ENCODE measurements around the gene INTS1.
"Not testable (repeated sequence)": the region's sequence is repeated elsewhere in the genome, so short reads cannot be mapped to it uniquely, and the experiment has no call there.

Gene INTS1

DNA sequence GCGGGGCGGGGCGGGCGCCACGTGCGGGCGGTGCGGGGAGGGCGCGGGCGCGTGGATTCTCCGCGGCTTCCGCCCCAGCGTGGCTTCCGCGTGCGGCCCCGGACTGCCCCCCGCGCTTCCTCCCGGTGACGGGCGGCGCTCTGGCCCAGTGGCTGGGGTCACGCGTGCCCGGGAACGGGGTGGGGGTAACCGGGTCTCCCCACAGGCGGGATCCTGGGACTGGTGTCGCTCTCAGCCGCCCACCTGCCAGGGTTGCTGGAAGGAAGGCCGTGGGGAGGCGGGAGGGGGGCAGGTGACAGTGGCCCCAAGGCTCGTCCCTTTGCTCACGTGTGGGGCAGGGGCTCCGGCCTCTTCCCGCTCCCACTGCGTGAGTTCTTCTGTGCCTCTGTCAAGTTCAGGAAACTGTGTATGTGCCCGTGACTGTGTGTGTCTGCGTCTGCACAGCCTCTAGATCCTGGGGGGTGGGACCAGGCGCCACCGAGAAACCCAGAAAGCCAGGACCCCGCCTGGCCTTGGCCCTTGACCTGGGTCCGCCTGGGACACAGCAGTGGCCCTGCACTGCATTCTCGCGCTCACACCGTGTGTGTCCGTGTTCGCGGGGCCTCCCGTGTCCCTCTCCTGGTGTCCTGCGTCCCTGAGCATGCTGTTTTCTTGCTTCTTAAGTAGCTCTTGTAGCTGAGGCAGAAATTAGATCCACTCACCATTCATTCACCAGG, 27.2 kb upstream of the INTS1 start:
- peak in 1 of 4 experiments; percentile 31 for DNase-seq

DNA sequence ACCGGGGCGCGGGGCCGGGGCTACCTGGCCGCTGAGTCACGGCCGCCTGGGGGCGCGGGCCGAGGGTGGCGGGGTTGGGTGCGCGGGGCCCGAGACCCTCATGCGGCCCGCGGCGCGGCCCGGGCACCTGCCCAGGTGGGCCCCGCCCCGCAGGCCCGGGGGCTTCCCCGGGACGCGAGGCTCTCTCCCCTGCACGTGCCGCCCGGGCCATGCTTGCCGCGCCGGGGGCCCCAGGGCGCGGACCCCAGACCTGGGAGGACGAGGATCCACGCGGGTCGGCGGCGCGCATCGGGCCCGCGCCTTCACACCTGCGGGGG, 26.7 kb upstream of the INTS1 start:
- DNase-seq, result peak in 1 of 4 experiments; percentile 37

DNA sequence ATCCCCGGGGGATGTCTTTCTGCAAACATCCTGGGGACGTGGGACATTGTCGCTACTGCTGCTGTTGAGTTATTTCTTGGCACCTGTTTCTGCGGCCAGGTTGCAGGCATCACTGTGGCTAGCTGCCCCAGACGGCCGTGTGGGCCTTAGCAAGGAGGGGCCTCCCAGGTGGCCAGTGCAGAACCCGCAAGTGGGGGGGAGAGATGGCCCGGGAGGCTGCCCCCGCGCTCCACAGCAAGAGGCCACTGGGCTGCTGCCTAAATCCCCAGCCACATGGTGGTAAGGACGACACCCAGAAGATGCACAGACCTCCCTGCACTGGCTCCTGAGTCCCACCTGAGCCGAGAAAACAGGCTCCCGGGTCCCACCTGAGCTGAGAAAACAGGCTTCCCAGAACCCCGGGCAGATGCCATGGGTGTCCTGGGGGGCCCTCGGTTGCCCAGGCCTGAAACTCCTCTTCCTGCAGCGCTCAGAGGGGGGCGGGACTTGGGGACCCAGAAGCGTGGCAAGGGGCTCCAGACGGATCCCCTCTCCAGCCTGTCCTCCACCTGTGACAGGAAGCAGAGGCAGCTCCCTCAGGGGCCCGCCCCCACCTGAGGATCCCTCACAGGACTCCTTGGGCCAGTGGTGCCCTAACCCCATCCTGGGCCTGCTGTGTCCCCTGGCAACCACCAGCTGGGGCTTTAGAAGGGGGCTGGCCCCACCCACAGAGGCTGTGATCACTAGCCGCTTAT, 25.4 kb upstream of the INTS1 start:
- no peak for DNase-seq

DNA sequence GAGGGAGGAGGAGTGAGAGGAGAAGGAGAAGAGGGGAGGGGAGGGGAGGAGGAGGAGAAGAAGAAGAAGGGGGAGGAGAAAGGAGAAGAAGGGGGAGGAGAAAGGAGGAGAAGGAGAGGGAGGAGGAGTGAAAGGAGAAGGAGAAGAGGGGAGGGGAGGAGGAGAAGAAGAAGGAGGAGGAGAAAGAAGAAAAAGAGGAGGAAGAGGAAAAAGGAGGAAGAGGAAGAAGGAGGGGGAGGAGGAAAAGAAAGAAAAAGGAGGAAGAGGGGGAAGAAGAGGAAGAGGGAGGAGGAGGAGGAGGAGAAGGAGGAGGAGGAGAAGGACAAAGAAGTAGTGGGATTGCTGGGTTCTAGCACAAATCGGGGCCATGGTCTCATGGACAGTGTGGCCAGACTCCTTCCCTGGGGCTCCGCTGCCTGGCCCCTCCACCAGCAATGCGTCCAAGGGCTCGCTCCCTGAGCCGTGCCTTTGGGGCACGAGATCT, 22.1 kb upstream of the INTS1 start:
- DNase-seq, result no peak

DNA sequence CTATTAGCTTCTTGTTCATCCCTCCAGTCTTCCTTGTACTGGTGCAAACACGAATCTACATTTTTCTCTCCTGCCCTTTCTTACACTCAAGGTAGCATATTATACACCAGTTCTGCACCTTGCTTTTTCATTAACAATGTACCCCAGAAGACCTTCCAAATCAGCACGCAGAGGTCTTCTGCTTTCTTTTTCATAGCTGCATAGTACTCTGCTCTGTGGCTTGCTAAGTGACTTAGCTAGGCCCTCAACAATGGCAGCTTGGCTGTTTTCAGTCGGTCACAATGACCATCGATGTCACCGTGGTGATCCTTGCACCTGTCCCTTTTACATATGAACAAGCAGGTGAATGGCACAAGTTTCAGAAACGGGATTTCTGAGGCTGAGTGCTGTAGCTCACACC, 21.2 kb upstream of the INTS1 start:
- no peak for DNase-seq

DNA sequence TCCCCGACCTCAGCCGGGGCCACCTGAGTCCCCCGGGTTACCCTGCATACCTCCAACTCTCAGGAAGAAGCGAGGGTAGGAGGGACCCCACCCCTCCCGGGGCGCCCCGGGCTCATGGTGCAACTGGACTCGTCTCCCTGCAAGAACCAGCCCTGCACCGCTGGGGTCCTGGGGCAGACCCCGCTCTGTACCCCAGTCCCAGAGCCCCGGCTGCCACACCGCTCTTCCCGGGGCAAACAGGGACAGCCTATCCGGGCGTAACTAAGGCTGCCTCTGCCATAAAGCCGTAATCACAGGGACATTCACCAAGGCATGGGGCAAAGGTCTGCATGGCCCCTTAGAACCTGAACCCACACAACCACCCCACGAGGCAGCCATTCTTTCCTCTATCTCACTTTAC, 19.7 kb upstream of the INTS1 start:
- DNase-seq, result no peak

DNA sequence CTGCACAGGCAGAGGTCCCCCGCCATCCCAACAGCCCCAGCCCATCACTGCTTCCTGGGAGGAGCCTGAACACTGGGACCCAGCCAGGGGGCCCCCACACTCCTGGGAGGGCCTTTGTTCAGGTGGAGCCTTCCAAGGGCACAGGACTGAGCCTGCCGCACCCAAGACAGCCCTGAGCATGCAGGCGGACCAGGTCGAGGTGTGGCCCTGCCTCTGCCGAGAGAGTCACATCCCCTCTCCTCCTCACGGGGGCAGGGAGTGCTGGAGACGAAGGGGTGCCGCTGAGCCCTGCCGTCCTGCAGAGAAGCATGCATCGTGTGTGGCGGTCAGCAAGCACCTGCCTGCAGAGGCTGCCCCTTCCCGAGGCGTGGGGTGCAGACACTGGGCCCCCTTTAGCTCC, 19.0 kb upstream of the INTS1 start:
- DNase-seq, result no peak

DNA sequence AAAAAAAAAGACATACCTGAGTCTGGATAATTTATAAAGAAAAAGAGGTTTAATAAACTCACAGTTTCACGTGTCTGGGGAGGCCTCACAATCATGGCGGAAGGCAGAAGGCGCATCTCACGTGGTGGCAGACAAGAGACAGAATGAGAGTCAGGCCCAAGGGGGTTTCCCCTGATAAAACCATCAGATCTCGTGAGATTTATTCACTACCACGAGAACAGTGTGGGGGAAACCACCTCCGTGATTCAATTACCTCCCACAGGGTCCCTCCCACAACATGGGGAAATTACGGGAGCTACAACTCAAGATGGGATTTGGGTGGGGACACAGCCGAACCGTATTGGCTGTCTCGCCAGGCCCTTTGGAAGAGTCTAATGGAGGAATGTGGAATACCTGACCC, 17.3 kb upstream of the INTS1 start:
- DNase-seq, result no peak

DNA sequence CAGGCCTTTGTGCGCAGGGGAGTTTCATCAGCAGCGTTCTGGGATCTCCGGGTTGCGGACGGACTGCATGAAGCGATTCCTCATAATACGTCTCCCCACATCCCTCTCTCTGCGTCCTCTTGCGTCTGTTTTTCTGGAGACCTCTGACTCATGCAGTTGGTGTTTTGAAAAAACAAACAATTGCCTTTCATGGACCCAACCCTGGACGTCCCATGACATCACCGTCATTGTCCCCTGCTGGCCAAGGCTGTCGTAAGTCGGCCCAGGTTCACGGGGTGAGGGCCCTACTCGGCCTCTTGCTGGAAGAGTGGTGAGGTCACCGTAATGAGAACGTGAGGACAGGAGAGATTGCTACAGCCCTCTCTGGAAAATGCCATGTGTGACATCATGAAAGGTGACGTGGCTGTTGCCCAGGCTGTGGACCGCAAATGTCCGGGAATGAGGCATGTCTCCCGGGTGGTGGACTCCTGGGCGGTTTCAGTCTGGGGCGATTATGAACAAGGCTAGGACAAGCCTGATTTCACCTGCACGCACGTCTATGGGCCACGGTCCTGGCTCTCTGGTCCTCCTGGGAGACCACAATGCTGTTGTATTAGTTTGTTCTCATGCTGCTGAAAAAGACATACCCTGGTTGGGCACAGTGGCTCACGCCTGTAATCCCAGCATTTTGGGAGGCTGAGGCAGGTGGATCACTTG, 16.5 kb upstream of the INTS1 start:
- DNase-seq, result no peak

DNA sequence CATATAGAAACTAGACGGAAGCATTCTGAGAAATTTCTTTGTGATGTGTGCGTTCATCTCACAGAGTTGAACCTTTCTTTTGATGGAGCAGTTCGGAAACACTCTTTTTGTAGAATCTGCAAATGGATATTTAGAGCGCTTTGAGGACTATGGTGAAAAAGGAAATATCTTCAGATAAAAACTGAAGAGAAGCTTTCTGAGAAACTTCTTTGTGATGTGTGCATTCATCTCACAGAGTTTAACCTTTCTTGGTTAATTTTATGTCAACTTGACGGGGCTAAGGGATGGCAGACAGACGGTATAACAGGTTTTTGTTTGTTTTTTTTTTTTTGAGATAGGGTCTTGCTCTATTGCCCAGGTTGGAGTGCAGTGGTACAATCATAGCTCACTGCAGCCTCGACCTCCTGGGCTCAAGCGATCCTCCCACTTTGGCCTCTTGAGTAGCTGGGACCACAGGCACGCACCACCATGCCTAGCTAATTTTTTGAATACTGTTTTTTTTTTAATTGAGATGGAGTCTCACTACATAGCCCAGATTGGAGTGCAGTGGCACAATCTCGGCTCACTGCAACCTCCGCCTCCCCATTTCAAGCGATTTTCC, 15.2 kb upstream of the INTS1 start:
- not testable (repeated sequence) for DNase-seq

DNA sequence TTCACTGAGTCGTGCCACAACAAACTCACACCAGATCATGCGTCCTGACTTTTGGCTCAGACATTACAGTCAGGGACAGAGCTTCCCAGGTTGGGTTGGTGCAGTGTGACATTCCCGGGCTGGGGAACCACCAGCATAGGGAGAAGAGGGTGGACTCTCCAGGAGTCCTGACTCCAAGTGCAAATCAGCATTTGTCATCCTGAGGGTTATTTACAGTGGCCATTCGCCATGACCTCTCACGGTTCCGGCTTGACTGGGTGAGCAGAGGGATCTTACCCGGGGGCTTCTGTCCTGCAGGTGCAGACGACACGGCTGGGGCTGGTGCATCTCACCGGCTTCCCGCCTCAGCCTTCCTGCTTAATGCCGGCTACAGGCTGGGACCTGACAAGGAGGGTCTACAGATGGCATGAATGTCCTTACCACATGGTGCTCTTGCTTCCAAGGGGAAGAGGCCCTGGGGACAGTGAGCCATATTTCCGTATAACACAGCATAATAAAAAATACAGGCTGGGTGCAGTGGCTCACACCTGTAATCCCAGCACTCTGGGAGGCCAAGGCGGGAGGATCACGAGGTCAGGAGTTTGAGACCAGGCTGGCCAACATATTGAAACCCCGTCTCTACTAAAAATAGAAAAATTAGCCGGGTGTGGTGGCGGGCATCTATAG, 12.5 kb upstream of the INTS1 start:
- no peak for DNase-seq

DNA sequence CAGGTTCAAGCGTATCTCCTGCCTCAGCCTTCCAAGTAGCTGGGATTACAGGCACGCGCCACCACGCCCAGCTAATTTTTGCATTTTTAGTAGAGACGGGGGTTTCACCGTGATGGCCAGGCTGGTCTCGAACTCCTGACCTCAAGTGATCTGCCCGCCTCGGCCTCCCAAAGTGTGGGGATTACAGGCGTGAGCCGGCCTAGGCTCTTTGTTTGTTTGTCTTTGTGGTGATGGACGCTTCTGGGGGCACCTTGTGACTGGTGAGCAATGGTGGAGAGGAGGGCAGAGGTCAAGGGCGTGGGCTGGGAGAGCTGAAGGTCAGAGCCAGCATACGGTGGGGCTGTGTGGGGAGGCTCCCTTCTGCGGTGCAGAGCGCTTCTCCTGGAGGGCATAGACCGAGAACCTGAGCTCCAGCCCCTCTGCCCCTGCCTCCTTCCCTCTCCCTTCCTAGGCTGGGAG, 11.3 kb upstream of the INTS1 start:
- DNase-seq, result not testable (repeated sequence)

DNA sequence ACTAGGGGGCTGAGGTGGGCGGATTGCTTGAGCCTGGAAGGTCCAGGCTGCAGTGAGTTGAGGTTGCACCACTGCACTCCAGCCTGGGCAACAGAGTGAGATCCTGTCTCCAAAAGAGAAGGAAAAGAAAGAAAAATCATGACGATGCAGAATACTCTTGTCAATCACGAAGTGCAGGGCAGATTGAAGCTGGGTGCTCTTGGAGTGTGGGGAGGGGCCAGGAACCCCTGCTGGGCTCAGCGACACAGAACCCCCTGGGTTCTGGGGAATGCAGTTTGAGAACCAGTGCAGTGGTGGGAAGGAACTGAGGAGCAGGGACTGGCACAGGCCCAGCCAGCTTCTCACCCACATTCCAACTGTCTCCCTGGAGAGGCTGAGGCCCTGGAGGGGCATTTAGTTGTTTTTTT, 10.8 kb upstream of the INTS1 start:
- no peak for DNase-seq

DNA sequence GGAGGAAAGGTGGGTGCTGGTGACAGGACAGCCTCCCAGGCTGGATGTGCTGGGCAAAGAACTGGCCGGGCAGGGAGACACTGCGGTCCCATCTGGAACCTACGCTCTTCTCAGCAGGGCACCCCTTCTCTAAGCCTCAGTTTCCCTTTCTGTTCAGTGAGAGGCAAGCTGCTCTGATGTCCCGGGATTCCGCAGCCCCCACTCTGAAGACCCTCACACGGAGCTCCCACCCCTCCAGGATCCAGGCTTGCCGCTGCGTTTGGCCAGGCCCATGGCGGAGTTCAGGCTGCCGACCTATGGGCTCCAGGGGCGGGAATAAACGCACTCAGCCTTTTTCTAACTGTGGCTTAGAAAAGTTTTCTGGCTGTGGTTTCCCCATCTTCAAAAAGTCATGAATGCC, 10.2 kb upstream of the INTS1 start:
- DNase-seq, result no peak

DNA sequence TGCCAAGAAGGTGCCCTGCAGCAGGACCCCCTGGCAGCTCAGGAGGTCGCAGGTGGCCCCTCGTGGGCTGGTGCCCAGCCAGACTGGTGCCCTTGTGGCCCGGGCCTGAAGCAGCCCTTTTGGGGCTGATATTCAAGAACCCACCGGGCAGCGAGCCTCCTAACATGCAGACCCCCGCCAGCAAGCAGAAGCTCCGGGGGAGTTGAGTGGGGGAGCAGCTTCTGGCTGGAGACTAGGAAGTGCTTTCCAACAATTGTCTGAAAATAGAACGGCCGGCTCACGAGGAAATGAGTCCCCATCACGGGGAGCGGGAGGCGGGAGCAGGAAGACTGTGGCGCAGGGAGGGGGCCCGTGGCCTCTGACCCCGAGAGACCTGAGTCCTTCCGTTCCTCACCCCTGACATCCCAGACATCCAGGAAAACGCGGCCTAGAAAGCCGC, 9.5 kb upstream of the INTS1 start:
- no peak for DNase-seq

DNA sequence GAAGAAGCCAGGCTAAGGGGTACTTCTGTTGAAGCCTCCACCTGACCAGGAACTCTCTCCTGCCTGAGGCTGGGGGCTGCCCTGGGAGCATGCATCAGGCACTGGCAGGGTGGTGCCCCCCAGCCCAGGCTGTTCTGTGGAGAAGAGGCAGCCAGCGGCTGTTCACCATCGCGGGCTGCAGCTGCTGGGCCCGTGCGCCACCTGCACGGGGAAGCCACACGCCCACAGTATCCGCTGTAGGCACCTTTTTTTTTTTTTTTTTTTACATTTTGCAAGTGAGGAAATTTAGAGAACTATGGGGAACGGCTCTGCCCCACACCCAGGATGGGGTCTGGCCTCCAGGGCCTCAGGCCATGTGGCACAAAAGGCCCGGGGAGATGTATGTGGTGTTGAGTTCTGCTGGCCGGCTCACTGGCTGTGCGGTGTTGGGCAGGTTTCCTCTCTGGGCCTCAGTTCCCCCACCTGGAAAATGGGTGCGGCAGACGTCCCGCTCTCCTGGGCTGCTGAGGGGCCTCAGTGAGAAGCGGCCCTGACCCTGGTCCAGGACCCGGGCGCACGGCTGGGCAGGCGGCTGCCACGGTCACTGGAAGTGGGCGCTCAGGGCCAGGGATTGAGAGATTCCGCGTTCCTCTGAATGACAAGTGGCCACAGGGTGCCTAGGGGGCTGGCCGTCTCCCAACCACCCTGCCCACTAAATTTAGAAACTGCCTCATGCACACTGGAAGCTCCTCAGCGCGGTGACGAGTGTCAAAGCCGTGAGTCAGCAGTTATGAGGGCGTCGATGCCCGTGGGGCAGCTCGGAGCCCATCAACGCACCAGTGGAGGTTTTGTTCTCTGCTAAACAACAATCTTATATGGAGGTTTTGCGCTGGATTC, 8.8 kb upstream of the INTS1 start:
- peak in 2 of 4 experiments; percentile 27 to 43 for DNase-seq

DNA sequence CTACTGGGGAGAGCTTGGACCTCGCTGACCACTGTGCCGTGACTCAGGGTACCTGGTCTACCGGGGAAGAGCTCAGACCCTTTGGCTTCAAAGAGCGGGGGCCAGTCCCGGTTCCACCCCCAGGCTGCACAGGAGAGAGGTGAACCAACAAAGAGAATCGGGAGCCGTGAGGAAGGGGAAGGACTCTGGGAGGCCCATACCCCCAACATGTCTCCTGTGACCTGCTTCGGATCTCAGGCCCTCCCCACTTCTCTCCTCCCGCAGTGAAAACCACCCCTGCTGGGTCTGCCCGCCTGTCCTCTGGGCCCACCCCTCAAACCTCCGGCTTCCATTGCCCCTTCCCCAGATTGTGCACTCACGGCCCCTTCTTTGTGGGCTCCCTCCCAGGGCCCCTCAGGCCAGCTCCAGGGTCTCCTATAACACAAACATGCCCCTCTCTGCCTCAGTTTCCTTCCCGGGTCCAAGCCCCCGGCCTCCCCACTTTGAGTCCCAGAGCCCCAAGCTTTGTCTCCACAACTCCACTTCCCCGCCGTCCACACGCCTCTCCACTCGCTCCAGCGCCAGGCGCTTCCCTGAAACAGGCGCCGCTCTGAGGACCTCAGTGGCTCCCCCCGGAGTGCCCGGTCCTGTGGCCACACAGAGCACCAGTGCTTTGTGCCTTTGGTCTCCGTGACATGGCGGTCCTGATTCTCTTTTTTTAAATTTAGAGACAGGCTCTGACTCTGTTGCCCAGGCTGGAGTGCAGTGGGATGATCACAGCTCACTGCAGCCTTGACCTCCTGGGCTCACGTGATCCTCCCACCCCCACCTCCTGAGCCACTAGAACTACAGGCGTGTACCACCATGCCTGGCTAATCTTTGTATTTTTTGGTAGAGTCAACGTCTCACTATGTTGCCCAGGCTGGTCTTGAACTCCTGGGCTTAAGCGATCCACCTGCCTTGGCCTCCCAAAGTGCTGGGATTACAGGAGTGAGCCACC, 7.5 kb upstream of the INTS1 start:
- no peak for DNase-seq

DNA sequence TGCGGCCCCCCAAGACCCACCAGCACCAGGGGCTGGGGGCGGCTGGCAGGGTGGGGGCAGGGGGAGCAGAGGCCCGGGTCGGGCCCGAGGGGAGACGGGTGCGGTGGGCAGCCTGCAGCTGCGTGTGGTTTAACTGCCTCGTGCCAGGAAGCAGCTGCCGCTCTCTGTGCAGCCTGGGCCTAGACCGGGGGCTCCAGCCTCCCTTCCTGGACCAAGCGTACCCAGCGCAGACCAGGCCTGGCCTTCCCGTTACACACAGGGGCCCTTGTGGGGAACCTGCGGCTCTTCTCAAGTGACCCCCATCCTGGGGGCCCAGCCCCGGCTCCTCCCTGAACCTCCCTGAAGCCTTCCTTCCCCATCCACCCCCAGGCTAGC, 6.6 kb upstream of the INTS1 start:
- DNase-seq, result no peak

DNA sequence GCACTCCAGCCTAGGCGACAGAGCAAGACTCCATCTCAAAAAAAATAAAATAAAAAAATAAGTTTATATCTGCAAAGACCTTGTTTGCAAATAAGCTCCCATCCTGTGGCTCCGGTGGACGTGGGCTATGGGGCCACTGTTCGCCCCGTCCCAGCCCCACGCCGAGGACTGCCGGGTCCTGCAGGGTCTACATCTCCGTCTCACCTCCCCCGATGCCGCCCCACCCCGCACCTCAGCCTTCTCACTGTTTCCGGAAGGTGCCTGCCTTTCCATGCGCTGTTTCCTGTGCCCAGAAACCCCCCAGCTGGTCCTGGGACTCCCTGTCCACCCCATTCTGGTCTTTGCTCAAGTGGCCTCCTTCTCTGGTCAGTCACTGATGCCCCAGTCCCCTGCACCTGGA, 5.0 kb upstream of the INTS1 start:
- no peak for DNase-seq

DNA sequence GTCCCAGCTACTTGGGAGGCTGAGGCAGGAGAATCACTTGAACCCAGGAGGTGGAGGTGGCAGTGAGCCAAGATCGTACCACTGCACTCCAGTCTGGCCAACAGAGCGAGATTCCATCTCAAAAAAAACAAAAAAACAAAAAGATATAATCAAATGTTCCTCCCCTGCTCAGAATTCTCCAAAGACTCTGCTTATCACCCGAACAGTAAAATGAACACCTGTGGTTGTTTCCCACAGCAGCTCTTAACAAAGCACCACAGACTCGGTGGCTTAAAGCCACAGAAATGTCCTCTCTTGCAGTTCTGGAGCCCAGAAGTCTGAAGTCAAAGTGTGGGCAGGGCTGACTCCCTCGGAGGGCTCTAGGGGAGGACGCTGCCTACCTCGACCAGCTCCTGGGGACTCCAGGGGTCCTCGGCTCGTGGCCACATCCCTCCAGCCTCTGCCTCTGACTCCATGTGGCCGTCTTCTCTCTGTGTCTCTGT, 4.1 kb upstream of the INTS1 start:
- no peak for DNase-seq

All from activated CD4-positive, CD25-positive, alpha-beta regulatory T cell (primary cell).